GM21717 (cell line): Measurements from ENCODE around the gene AXIN1.
"Not testable (repeated sequence)": the region's sequence is repeated elsewhere in the genome, so short reads cannot be mapped to it uniquely, and the experiment has no call there.

Experiments used
- ATAC-seq: cut with Tn5 transposase; IDR thresholded peaks from one replicate; pipeline ENCODE4 v1.9.1; 2021; ENCODE audit warnings: mild to moderate bottlenecking, moderate library complexity; ENCODE audit not compliant: unreplicated experiment

Gene AXIN1

DNA sequence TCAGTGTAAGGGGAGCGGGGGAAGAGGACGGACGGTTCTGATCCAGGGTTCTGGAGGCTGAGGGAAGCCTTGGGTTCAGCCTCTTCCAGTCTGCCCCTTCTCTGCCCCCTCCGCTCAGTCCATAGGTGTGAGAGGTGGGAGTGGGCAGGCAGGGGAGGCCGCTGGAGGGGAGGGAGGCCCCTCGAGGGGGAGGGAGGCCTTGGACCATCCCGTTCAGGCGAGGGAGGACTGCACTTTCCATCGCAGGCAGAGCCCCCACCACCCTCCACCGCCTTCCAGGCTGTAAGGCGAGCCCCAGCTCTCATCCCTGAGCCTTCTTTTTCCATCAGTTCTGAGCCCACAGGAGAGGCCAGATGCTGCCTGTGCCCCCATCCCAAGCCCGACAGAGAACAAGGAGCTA lies 4.2 kb upstream of the AXIN1 start:
- no peak for ATAC-seq

DNA sequence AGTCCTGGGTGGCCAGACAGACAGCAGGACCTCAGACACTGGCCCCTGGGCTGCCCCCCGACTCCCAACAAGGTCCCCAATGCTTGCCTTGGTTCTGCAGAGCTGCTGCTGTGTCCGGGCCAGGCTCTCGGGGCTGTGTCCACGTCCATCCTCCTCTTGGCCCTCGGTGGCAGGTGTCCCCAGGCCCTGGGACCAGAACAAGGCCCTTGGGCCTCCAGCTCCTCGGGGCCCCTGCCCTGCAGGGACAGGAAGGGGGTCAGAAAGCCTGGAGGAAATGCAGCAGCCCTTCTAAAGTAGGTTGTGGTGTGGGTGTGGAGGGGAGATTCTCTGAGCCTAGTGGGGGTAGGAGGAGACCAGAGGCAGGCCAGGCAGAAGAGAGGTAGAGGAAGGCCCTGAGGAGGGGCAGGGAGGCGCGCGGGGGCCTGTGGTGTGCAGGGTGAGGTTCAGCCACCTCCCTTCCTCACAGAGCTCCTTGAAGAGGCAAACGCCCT lies 2.5 kb upstream of the AXIN1 start:
- no peak for ATAC-seq

- ATAC-seq, result no peak
Measured at GRCh38 chr16:354291-354881, 1.9 kb upstream of the AXIN1 start.

DNA sequence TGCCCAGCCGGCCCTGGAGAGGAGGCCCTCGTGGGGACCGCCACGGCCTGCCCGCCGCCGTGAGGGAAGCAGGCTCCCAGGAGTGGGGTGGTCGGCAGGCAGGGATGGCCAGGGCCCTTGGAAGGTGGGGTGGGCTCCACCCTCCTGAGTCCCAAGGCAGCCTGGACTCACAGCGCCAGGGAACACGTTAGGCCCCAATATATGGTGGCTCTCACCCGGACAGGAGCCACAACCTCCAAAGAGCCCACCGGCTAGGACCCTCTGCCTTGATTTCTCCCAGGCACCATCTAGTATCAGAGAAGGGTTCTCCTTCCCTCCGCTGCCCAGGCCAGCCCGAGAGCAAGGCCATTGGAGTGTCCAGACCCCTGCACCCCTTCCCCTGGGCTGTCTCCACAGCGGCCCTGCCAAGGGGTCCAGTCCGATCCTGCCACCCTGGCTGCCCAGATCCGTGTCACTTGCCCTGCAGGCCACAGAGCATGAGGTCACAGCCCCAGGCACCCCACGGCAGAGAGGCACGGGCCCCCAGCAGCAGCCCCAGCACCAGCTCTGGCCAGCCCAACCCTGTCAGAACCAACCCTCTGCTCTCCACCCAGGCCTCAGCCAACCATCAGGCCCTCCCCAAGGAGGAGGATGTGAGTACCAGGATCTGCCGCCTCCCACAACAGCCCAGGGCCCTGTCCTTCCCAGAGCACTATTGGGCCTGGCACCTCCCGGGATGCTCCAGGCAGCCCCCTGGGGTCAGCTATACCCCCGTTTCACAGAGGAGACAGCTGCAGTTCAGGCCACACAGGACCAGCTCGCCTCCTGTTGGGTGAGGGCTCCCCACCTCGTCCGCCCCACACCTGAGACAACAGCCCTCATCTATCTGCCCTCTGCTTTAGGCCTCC lies 1.1 kb upstream of the AXIN1 start:
- ATAC-seq, result peak; percentile 7

- peak; percentile 16 for ATAC-seq
Measured at GRCh38 chr16:351804-352520, 561 bp downstream of the AXIN1 start.

DNA sequence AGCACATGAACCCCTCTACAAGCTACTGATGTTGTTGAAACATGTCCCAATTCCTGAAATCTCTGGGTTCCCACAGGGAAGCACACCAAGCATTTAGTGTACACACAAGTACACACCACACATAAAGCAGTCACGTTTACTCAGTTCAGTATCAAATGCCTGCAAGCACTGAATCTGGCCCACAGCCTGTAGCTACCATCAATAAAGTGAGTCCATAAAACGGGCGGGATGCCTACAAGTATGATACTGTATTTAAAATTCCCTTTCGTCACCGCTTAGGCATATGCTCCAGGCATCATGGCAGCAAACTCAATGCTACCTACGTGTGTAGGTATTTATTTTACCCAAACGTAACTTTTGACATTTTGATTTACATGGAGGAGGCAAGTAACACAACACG lies 2.3 kb downstream of the AXIN1 start:
- no peak for ATAC-seq

DNA sequence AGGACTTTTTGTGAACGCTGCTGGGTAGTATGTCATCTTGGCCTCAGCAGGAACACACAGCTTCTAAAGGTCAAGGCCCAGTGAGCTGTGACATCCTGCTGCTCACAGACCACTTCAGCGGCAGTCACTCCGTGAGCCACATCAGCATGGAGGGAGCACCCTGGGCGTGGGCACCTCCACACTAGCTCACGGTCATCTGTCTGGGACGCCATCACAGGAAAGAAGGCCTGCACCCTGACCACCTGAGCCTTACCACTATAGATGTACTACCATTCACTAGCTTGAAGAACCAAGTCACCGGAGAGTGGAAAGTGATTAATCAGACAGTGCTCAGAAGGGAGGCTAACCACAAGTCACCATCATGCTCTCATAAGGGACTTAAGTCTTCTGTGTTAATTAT lies 3.3 kb downstream of the AXIN1 start:
- ATAC-seq, result no peak

DNA sequence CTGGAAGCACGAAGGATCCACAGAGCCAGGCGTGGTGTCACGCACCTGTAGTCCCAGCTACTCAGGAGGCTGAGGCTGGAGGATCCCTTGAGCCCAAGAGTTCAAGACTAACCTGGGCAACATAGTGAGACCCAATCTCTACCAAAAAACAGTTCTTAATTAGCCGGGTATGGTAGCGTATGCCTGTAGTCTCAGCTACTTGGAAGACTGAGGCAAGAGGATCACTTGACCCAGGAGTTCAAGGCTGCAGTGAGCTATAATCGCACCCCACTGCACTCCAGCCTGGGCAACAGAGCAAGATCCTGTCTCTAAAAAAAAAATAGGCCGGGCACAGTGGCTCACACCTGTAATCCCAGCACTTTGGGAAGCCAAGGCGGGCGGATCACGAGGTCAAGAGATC lies 4.0 kb downstream of the AXIN1 start:
- not testable (repeated sequence) for ATAC-seq

DNA sequence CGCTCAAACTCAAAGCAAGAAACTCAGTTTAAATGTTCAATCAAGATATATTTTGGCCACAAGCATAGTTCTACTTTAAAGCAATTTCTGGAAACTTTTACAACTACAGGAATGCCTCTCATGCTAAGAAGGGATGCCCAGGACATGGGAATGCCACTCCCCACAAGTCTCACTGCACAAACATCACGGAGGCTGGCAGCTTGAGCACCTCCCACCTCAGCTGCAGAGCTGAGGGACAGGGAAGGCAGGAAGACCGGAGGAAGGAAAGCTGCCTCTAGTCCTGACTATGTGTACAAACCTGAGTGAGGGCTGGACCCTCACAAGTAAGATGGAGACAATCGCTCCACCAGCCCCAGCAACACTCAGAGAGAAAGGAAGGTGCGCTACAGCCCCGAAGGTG lies 5.3 kb downstream of the AXIN1 start:
- ATAC-seq, result no peak

- no peak for ATAC-seq
Measured at GRCh38 chr16:346587-346986, 5.9 kb downstream of the AXIN1 start.

GRCh38 chr16:345772-346171 lies 6.8 kb downstream of the AXIN1 start:
- ATAC-seq, result no peak

GRCh38 chr16:342455-343213 lies 9.9 kb downstream of the AXIN1 start:
- no peak for ATAC-seq

DNA sequence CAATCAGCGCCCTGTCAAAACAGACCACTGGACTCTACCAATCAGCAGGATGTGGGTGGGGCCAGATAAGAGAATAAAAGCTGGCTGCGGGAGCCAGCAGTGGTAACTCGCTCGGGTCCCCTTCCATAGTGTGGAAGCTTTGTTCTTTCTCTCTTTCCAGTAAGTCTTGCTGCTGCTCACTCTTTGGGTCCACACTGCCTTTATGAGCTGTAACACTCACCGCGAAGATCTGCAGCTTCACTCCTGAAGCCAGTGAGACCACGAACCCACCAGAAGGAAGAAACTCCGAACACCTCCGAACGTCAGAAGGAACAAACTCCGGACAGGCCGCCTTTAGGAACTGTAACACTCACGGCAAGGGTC lies 10.6 kb downstream of the AXIN1 start:
- not testable (repeated sequence) for ATAC-seq

DNA sequence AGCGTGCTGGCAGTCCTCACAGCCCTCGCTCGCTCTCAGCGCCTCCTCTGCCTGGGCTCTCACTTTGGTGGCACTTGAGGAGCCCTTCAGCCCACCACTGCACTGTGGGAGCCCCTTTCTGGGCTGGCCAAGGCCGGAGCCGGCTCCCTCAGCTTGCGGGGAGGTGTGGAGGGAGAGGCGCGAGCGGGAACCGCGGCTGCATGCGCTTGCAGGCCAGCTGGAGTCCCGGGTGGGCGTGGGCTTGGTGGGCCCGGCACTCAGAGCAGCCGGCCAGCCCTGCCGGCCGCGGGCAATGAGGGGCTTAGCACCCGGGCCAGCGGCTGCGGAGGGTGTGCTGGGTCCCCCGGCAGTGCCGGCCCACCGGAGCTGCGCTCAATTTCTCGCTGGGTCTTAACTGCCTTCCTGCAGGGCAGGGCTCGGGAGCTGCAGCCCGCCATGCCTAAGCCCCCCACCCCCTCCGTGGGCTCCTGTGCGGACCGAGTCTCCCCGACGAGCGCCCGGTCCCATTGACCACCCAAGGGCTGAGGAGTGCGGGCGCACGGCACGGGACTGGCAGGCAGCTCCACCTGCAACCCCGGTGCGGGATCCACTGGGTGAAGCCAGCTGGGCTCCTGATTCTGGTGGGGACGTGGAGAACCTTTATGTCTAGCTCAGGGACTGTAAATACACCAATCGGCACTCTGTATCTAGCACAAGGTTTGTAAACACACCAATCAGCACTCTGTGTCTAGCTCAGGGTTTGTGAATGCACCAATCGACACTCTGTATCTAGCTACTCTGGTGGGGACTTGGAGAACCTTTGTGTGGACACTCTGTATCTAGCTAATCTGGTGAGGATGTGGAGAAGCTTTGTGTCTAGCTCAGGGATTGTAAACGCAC lies 11.2 kb downstream of the AXIN1 start:
- ATAC-seq, result not testable (repeated sequence)

GRCh38 chr16:340370-341091 lies 12.0 kb downstream of the AXIN1 start:
- ATAC-seq, result no peak

DNA sequence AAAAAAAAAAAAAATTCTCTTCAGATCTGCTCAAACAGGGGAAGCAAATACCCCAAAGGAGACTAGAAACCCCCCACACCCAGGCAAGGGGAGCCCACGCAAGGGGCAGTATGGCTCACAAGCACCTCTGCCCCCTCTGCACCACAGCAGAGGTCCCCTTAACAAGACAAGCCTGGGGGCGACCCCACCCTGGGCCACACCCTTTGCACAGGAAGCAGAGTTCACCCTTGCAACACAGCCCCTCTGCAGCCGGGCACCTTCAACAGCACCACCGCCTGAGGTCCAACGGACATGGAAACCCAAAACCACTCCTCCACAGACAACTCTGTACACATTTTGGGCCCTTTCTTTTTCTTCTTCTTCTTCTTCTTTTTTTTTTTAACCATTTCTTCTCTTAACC lies 12.8 kb downstream of the AXIN1 start:
- no peak for ATAC-seq

GRCh38 chr16:337975-338575 lies 14.4 kb downstream of the AXIN1 start:
- no peak for ATAC-seq

GRCh38 chr16:337437-337836 lies 15.1 kb downstream of the AXIN1 start:
- no peak for ATAC-seq

DNA sequence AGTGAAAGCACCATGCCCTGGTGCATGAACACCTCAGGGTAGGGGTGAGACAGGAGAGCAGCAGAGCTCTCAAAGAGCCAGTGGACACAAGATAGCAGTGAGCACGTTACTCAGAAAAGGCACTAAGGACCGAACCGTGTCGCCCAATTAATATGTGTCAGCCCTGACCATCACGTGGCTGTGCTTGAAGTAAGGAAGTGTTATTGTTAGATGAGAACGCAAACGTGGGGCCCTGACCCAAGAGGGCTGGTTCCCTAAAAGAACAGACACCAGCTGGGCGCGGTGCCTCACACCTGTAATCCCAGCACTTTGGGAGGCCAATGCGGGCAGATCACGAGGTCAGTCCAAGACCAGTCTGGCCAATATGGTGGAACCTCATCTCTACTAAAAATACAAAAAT lies 16.3 kb downstream of the AXIN1 start:
- ATAC-seq, result no peak
